GM12801 (cell line): ENCODE data around the gene ROPN1L.

Experiments
- TF ChIP-seq, protein P1 (sequence below): IDR thresholded peaks from one replicate; pipeline ENCODE4 v1.5.1; 2011; ENCODE audit warnings: control low read depth; ENCODE audit not compliant: insufficient read length; ENCODE audit errors: extremely low read depth

The ROPN1L gene

GRCh38 chr5:10500669-10501068, 59.0 kb downstream of the ROPN1L start:
- TF ChIP-seq, protein P1, sequence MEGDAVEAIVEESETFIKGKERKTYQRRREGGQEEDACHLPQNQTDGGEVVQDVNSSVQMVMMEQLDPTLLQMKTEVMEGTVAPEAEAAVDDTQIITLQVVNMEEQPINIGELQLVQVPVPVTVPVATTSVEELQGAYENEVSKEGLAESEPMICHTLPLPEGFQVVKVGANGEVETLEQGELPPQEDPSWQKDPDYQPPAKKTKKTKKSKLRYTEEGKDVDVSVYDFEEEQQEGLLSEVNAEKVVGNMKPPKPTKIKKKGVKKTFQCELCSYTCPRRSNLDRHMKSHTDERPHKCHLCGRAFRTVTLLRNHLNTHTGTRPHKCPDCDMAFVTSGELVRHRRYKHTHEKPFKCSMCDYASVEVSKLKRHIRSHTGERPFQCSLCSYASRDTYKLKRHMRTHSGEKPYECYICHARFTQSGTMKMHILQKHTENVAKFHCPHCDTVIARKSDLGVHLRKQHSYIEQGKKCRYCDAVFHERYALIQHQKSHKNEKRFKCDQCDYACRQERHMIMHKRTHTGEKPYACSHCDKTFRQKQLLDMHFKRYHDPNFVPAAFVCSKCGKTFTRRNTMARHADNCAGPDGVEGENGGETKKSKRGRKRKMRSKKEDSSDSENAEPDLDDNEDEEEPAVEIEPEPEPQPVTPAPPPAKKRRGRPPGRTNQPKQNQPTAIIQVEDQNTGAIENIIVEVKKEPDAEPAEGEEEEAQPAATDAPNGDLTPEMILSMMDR: no peak

DNA sequence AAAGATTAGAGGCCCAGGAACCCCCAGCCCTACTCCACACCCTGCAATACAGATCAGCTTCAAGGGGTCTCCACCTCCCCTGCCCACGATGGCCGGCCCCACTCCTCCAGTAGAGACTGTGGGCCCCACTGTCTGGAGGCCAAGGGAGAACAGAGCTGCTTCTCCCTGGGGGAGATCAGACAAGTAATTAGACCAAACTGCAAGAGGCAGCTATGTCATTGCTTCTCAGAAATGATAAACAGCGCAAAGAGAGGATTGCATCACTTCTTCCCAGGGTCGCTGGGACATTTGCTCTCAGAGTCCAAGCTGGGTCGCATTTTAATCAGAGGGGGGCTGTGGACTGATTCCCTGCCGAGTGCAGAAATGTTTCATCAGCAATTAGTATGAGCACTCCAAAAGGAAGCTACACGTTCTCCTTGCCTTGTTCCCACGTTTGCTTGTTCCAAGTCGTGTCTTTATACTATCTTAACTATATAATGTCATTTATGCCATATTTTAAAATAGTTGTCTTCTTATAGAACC, 59.9 kb downstream of the ROPN1L start:
- TF ChIP-seq, protein P1: no peak

- TF ChIP-seq, protein P1: no peak
Observed at GRCh38 chr5:10502130-10502529, 60.5 kb downstream of the ROPN1L start.

GRCh38 chr5:10502578-10502977, 60.9 kb downstream of the ROPN1L start:
- TF ChIP-seq, protein P1: no peak

DNA sequence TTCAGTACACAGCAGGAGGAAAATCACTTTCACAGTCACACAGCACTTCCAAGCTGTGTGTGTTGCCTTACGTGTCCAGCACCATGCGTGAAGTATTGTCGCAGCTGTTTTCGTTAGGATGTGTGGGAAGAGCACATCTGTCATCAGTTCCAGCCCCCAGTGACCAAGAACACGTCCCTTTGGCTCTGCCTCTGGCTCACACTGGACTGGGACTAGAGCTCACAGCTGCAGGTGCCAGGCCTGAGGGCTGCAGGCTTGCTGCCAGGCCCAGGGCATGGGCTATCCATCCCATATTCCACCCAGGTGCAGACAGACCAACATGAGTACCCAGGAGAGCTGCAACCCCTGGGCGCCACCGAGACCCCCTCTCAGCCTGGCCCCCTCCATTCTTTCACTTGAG, 61.6 kb downstream of the ROPN1L start:
- TF ChIP-seq, protein P1: no peak

DNA sequence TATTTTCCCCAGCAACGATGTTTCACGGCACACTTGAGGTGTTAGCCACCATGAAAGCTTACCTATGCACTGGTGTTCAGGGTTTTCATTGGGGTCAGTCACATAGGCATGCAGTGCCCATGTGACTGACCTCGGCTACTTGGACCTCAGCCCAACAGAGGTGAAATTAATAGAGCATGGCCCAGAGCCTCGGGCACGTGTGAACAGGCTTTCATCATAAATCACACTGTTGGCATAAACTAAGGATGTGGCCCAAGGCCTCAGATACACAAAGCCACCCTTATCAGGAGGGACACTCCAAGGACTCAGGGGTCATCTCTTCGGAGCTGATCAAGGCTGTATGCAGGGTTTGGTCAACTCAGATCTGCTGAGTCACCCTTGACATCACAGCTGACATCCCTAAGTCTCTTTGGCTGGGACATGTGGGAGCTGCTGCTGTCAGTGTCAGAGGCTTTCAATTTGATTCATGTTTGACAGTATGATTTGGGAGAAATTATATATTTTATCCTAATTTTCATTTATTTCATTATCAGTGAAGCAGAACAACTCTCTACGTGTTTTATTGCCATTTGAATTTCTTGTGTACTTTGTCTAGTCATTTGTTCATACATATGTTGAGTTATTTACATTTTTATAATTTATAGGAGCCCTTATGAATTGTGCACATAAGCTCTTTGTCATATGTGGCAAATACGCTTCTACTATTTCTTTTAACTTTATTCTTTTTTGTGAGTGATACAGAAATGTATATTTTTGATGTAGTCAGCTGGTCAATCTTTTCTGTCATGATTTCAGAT, 62.5 kb downstream of the ROPN1L start:
- TF ChIP-seq, protein P1: no peak

GRCh38 chr5:10505517-10506095, 63.9 kb downstream of the ROPN1L start:
- TF ChIP-seq, protein P1: no peak
